NCI-H510A treated with DMSO at 0.1 percent for 48 hours (cell line): ENCODE data around the gene SMG9.
"Not testable (repeated sequence)": the region's sequence is repeated elsewhere in the genome, so short reads cannot be mapped to it uniquely, and the experiment has no call there.

ENCODE experiments used
- DNase-seq: peaks from one replicate; lab custom pipeline; 2025; lab: John Stamatoyannopoulos, UW

The SMG9 gene

DNA sequence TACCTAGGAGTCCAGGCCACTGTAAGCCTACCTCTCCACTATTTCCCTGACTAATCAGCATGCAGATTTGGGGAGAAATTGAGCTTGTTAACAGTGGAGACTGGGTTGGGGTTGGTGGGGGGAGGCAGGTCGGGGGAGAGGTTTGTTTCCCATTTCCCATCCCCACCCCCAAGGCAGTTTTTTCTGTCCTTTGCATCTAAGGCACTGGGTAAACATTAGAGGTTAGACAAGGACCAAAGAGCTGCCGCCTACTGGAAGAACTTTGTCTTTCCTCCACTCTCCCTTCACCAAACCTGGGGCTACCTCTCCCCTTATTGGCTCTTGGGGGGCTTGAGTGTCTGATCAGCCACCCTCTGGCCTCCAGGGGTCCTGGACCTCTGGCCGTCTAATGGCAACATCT, 25.1 kb upstream of the SMG9 start:
- no peak for DNase-seq

DNA sequence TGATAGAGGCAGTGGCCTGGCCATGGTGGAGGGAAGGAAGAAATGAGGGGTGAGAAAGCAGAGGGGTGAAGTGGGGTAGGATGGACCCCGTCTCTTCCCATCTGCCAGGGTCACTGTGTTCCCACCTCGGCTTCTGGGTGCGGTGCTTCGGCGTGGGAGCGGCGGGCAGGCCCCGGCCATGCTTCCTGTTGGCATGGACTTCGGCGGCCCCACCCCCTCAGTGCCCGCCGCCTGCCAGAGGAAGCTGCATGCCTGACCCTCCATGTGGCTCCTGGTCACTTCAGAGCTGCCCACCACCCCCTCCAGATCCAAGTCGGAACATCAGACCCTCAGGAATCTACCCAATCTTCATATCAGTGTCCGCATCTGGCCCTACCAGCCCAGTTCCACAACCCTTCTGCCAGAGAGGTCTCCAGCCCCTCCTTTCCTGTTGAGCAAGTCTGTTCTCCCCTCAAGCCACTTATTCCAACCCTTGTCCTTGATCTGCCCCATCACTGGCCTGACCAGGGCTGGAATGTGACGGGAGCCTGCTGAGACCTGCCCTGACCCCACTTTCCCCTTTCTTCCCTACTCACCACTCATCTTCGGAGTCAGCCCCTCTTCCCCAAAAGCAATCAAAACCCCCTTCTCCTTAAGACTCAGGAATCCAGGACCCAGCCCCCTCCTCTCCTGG, 24.5 kb upstream of the SMG9 start:
- DNase-seq = no peak

DNA sequence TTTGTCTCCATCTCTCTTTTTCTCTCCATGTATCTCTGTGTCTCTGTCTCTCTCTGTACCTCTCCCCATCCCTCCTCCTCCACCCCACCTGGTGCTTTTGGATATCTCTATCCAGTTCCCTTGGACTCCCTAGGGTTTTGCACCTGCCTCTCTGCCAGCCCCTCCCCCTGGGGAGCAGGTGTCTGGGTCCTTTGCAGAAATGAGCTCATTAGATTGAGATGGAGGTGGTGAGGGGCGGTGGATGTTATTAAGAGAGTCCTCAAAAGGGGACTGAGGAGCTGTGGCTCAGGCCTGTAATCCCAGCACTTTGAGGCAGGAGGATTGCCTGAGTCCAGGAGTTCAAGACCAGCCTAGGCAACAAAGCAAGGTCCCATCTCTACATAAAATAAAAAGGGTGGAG, 23.9 kb upstream of the SMG9 start:
- DNase-seq = peak; percentile 79

DNA sequence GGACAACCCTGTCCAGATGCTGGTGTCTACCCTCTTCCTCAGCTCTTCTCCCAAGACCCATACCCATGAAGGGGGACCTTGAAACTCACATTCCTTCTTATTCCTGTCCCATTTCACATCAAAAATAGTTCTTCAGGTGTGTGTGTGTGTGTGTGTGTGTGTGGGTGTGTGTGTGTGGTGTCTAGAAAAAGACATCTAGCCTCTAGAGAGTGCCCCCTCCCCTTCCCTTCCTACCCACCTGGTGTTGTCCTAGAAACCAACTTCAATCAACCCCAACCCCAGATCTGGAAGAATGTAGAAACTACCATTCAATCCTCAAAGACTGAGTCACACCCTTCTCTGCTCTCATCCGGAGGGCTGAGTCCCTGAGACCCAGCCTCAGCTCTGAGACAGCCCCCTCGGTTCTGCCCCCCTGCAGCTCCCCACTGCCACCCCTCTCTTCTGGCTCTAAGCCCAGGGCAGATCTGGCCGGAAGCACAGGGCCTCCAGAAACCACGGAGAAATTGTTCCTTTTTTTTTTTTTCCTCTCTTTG, 22.5 kb upstream of the SMG9 start:
- no peak for DNase-seq

DNA sequence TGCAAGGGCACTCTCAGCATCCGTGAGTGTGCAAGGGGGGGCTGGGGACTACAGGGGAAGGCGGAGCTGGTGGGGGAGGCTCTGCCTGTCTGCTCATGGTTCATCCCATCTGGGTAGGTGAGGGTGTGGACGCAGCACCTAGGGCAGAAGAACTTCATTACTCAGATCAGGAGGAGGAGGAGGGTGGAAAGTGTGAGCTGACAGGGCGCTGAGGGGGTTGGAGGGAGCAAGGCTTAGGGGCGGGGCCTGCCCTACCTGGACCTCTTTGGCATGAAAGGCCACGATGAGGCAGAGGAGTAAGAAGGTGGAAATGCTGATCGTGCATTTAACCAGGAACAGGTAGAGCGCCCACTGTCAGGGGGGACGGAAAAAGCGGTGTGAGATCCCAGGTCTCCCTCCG, 21.5 kb upstream of the SMG9 start:
- DNase-seq = no peak

DNA sequence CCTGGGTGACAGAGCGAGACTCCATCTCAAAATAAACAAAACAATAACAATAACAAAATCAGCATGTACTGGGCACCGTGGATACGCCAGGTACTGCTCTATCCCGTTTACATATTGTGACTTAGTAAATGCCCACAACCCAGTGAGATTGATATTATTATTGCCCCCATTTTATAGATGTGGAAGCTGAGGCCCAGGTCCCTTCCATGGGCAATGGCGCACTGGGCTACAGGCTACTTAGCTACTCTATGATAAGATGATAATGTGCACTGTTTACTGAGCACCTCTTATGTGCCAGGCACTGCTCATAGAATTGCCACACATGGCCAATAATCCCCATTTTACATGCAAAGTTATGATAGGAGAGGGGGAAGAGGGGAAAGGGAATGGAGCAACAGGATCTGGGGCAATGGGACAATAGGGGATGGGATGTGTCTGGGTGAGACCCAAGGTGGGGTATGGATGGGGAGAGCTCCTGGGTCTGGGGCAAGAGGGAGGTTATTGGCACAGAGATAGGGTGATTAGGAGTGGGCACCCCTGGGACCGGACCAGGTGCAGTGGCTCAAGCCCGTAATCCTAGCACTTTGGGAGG, 20.6 kb upstream of the SMG9 start:
- no peak for DNase-seq

DNA sequence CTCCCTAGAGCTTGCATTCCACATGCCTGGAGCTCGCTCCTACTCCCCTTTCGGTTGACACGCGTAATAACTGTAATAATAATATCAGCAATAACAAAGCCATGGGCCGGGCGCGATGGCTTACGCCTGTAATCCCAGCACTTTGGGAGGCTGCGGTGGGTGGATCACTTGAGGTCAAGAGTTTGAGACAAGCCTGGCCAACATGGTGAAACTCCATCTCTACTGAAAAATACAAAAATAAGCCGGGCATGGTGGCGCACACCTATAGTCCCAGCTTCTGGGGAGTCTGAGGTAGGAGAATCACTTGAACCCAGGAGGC, 20.1 kb upstream of the SMG9 start:
- DNase-seq = not testable (repeated sequence)

DNA sequence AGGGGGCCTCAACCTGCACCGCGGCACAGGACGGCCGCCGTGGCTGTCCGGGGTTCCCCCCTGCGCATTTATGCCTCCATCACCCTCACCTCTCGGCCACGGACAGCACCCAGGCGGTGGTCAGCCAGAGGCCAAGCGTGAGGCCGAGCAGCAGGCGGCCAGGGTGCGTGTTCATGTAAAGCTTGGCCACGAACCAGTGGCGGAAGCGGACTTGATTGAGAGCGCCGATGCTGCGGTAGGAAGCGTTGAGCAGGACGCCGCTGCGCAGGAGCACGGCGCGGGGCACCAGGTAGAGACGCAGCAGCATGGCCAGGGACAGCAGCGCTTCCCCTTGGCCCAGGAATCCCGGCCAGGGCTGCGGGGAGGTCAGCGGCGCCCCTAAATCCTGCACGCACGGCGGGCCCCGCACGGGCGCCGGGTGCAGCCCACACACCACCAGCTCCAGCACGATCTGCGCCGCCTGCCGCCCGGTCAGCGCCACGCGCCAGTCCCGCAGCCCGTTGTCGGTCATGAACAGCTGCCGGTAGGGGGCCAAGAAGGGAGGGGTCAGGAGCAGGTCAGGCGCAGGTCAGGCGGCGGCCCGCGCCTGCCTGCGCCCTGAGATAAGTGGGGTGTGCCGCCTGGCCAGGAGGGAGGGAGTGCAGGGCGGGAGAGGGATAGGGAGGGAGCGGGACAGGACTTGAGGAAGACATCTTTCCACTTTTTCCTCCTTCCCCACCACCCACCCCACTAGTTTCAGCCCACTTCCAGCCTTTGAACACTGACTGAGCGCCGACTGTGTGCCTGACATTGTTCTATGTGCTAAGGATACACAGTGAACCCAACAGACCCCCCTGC, 19.6 kb upstream of the SMG9 start:
- DNase-seq = peak; percentile 25

DNA sequence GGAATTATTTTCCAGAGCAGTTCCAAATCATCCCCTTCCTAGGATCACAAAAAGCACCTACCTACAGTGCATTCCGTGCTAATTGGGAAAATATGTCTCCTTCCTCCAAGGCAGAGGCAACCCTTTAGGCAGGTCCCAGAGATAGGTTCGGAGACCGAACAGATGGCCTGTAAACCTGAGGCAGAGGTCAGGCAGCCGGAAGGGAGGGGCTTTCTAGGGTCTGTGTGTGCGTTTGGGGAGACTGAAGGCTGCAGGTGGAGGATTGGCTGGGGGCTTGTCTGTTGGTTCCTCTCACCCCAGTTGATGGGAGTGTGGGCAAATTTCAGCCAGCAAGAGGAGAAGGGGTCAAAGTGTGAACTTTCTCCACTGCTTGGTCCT, 19.0 kb upstream of the SMG9 start:
- DNase-seq = no peak

DNA sequence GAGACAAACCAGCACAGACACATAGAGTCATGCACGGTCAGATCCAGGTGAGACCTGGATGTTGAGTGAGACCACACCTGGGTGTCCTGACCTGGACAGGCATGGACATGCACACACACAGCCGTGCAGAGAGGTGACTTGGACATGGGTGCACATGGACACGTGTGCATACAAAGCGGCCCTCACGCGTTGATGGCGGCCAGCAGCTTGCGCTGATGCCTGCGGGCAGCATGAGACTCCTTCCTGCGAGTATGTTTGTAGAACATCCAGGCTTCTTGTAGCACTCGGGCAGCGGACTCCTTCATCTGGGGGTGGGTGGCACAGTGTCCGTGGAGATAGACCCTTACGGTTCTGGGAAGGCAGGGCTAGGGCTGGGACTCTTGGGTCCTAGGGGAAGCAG, 14.5 kb upstream of the SMG9 start:
- DNase-seq = no peak

DNA sequence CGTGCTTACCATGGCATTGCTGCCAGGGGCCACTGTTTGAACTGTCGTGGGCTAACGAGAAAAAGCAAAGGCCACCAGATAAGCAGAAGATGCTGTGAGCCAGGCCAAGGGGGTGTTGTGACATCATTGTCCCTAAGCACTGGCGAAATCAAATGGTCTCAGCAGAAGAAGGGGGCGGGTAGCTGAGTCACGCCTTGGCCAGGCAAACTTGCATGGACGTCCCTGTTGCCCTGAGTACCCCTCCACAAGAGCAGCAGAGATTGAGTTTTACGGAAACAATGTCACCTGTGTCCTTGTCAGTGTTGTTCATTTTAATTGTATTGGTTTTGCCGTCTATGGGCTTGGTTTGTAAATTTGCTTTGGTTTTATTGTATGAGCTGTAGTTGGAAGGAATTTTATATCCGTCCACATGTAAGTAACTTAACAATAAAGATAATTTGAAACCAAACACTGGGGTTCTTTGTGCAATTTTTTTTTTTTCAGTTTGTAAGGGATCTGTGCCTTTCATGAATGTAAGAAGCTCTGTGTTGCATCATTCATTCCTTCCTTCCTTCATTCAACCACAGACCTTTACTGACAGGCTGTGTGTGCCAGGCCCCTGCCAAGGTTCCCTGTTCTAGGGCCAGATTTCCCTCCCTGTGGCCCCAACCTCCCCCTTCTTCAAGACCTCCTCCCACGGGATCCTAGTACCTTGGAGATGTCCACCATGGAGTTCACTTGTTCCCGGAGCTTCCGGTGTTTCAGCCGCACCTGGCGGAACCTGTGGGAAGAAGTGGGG, 13.7 kb upstream of the SMG9 start:
- no peak for DNase-seq

DNA sequence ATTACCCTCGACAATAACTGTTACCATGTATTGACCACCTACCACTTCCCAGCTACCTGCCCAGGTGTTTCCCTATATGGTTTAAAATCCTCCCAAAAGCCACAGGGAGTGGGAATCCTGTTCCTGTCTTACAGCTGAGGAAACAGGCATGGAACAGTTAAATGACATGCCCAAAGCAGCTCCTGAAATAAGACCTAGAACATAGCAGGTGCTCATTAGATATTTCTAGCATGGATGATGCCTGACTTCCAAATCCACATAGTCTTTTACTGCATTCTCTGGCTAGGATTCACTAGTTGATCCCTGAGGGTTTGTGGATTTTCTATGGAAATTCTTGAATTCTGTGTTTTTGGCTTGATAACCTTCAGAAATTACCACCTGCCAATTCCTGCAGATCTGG, 13.1 kb upstream of the SMG9 start:
- no peak for DNase-seq

DNA sequence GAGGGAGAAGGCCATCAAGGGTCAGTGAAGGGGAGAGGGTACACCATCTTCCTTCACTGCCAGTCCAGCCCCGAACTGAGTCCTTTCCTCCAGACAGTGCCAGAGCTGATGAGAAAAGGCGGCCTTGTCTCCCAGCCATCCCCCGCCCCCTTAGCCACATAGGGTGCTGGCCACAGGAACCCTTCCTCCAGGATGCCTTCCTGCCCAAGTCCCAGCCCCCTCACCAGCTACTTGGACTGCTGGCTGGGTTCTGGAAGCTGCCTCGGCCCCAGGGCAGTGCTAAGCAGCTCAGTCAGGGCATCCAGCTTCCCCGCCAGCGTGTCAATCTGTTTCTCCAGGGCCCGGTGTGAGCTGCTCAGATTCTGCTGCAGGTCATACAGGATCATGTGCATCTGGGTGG, 12.6 kb upstream of the SMG9 start:
- DNase-seq = no peak

DNA sequence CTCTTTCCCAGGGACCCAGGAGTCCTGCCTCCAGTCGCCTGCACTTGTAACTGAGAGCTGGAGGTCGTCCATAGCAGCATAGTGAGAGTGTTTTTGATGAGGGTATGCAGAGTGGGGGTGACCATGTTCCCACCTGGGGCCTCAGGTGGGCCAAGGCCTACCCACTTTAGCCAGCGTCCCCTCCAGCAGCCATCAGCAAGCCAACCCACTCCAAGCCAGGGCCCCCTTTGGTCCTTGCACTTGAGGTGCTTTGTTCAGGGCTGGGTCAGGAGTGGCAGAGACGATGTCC, 11.9 kb upstream of the SMG9 start:
- DNase-seq = no peak

DNA sequence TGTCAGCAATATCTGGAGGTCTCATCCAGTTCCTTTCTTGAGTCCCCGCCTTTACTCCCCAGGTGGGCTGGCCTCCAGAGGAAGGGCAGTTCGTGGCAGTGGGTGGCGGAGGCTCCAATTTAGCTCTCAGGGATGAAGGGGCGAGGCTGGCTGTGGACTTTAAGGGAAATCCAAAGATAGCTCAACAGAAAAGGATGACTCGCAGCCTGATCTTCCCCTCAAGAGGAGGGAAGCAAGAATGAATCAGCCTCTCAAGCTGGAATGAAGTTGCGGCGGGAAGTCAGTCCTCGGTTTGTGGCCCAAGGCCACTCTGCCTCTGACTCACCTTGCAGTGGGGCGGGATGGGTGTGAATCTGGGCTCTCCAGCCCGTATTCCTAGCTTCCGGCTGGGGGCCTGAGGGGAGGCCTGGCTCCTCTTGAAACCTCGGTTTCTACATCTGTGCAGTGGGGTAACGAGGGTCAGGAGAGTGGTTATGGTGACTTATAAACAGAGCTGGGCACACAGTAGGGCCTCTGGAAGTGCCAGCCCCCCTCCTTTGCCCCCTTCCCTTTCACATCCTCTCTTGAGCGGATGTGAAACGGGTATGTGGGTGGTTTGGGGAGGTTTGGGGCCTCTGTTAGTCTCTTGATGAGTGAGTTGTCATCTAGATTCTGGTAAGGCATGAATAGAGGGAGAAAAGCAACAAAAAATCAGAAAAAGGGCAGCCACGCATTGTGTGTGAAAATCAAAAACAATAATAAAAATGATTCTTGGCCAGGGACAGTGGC, 10.5 kb upstream of the SMG9 start:
- no peak for DNase-seq

DNA sequence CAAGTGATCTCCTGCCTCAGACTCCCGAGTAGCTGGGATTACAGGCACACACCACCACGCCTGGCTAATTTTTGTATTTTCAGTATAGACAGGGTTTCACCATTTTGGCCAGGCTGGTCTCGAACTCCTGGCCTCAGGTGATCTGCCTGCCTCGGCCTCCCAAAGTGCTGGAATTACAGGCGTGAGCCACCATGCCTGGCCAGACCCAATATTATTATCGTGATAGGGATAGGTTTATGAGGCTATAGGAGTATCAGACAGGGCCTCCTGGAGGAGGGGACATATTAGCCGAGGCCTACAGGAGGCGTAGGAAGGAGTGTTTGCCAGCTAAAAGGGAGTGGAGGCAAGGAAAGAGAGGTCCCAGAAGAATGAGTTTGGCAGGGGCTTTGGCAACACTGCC, 9.9 kb upstream of the SMG9 start:
- DNase-seq = not testable (repeated sequence)

DNA sequence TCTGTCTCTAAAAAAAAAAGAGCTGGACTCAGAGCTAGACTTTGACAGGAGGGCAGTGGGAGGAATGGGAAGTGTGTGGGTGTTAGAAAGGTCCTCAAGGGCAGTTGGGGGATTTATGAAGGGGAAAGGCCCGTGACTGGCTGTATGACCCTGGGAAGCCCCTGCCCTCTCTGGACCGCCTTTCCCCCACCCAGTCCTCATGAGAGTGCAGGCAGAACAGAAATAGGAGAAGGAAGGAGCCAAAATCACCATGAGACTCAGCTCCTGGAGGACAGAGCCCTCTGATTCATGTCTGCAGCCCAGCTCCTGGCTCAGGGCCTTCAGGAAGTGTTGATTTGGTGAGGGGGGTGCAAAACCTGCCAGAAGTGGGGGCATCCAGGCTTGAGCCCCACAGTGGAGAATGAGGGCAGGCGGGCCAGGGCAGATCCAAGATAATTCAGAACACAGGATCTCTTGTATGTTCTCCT, 8.7 kb upstream of the SMG9 start:
- DNase-seq = no peak

DNA sequence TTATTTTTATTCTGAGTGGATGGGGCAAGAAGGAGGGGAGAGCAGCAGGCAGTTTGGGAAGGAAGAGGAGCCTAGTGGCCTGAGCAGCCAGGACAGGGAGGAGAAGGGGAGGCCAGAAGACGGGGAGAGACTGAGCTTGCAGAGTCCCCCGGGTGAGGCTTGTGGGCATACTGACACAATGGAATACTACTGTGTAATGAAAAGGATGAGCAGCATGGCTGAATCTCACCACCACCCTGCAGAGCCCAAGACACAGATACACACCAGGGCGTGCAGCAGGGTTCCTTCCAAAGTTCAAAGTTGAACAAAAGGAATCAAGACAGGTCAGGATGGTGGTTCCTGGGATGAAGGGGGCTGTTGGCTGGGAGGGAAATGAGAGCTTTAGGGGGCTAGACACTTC, 8.1 kb upstream of the SMG9 start:
- DNase-seq = no peak

DNA sequence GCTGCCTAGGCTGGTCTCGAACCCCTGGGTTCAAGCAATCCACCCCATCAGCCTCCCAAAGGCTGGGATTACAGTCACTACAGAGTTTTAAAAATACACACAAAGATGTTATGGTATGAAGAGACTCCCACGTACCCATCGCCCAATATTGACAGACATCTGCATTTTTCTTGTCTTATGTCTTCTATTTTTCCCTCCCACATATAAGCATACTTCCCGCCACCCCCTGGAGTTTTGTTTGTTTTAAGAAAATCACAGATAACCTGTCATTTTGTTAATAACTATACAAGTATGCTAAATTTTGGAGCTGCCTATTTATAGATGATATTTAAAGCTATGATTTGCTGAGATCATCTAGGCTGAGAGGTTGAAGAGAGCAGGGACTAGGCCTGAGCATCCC, 6.2 kb upstream of the SMG9 start:
- DNase-seq = no peak

DNA sequence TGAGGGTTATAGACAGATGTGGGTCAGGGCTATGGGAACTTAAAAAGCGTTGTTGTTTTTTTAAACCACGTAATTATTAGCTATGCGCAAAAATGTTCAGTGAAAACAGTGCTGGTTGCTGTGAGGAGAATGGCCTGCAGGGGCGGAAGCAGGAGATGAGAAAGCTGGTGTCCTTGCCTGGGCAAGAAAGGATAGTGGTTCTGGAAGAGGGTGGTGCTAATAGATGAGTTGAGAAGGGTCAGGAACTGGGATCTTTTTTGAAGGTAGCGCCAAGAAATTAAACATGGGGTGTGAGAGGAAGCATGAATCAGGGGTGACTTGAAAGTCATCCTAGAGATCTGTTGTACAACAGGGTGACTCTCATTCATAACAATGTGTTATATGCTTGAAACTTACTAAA, 4.8 kb upstream of the SMG9 start:
- DNase-seq = no peak

DNA sequence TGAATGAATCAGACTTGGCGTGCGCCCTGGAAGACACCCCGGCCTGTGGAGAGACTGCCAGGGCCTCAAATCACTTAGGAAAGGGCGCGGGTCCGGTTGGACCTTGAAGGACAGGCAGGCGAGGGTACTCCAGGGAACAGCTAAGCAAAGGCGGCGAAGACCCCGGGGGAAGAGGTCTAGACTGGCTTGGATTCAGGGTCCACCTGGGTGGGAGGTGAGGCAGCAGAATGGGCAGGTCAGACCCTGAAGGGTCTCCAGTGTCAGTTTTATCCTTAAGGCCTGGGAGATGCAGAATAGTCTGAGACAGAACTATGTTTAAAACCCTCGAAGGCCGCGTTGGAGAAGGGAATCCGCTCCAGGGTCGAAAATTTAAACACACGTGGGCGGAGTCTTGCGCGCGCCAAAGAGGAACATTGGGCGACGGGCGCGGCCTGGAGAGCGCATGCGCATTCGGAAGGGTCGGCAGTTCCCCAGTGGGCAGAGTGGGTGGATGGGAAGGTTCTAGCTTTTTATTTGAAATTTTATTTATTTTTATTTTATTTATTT, 567 bp upstream of the SMG9 start:
- DNase-seq = peak; percentile 89

DNA sequence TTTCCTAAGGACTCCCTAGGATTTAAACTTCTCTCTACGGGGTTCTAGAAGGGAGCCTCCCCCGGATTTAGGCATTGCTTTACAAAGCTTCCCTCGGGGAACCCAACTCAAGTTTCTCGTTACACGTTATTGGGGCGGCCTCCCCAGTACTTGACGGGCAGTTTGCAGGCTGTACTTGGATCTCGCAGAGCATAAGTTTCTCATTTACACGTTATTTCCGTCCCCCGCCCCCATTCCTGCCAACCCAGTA, 584 bp downstream of the SMG9 start:
- no peak for DNase-seq
